ENCODE data around the gene C1QBP. TPM values are rescaled to one million over a fixed set of nuclear protein-coding genes. Genes with fewer than 3 reads are reported as not detected.
A peak's percentile ranks its signal among the peaks of the same experiment; 100 is the strongest.
"Not testable (repeated sequence)": the region's sequence is repeated elsewhere in the genome, so short reads cannot be mapped to it uniquely, and the experiment has no call there.

C1QBP gene
- total RNA-seq, 4 donors from 2014 or later: 84.4 to 111 (median 108) TPM

- Histone ChIP-seq H3K36me3 (peaks cover 0 to 70% of the 10 kb centered on the region in 2 donors), H3K27me3 (no peaks in the 10 kb centered on the region)
- WGBS, 2 donors (ENCODE audit: low coverage in 1 of 2): 100% methylated on average over 3 of the region's 22 CpGs; no CpG with 5 or more reads in 1 of the 2 donors
Observed at GRCh38 chr17:5444209-5444608, 5.3 kb upstream of the C1QBP start.

GRCh38 chr17:5443728-5444127 is 4.8 kb upstream of the C1QBP start:
- Histone ChIP-seq H3K4me3 (no peak overlapping the region), H3K4me1 (peaks cover 0 to 10% (median 0%) of the 10 kb centered on the region in 3 donors), H3K27ac (no peak overlapping the region), H3K27me3 (no peaks in the 10 kb centered on the region), H3K36me3 (peaks cover 0 to 65% of the 10 kb centered on the region in 2 donors), H3K9me3 (no peaks in the 10 kb centered on the region)
- TF ChIP-seq POLR2AphosphoS5 (IDR thresholded peaks at IDR 0.05) (no peak), POLR2A (IDR thresholded peaks at IDR 0.05) (no peak), CTCF (IDR thresholded peaks at IDR 0.05) (no peak), EP300 (IDR thresholded peaks at IDR 0.05) (no peak)
- WGBS, 2 donors (ENCODE audit: low coverage in 1 of 2): 95 to 97% methylated on average over 4 to 6 of the region's 6 CpGs
- ATAC-seq: no peak

More at GRCh38 chr17:5444209-5444608, 5.3 kb upstream of the C1QBP start:
- TF ChIP-seq POLR2A (IDR thresholded peaks at IDR 0.05) (no peak), EP300 (IDR thresholded peaks at IDR 0.05) (no peak), CTCF (IDR thresholded peaks at IDR 0.05) (no peak), POLR2AphosphoS5 (IDR thresholded peaks at IDR 0.05) (no peak)
- H3K9me3 ChIP-seq: no peaks in the 10 kb centered on the region
- no peak for ATAC-seq
- H3K4me3 ChIP-seq: no peak overlapping the region
- H3K27ac ChIP-seq: no peak overlapping the region
- peaks cover 0 to 9% (median 0%) of the 10 kb centered on the region in 3 donors for H3K4me1 ChIP-seq

- Histone ChIP-seq H3K36me3 (peaks cover 0 to 58% of the 10 kb centered on the region in 2 donors), H3K4me1 (peaks cover 0 to 41% (median 7%) of the 10 kb centered on the region in 3 donors), H3K4me3 (peak overlapping the region; percentile 60 to 69), H3K27ac (peak overlapping the region; percentile 54 to 83 (median 80)), H3K9me3 (no peaks in the 10 kb centered on the region), H3K27me3 (no peaks in the 10 kb centered on the region)
- TF ChIP-seq EP300 (IDR thresholded peaks at IDR 0.05) (no peak), POLR2A (IDR thresholded peaks at IDR 0.05) (no peak), CTCF (IDR thresholded peaks at IDR 0.05) (no peak), POLR2AphosphoS5 (IDR thresholded peaks at IDR 0.05) (no peak)
- WGBS, 2 donors (ENCODE audit: low coverage in 1 of 2): 0% methylated on average over 1 of the region's 1 CpG; no CpG with 5 or more reads in 1 of the 2 donors
- no peak for ATAC-seq
Observed at GRCh38 chr17:5439446-5439764, 450 bp upstream of the C1QBP start.

GRCh38 chr17:5437721-5438317 is 1.1 kb downstream of the C1QBP start:
- Histone ChIP-seq H3K36me3 (peaks cover 0 to 58% of the 10 kb centered on the region in 2 donors), H3K27ac (peak overlapping the region in 2 of 4 donors; percentile 82 to 83), H3K9me3 (no peaks in the 10 kb centered on the region), H3K27me3 (no peaks in the 10 kb centered on the region), H3K4me3 (peak overlapping the region; percentile 60 to 69), H3K4me1 (peaks cover 0 to 41% (median 7%) of the 10 kb centered on the region in 3 donors)
- WGBS, 2 donors (ENCODE audit: low coverage in 1 of 2): 55 to 63% methylated on average over 4 to 5 of the region's 5 CpGs
- no peak for ATAC-seq
- TF ChIP-seq POLR2A (IDR thresholded peaks at IDR 0.05) (no peak), EP300 (IDR thresholded peaks at IDR 0.05) (no peak), POLR2AphosphoS5 (IDR thresholded peaks at IDR 0.05) (no peak), CTCF (IDR thresholded peaks at IDR 0.05) (no peak)

GRCh38 chr17:5435781-5436315 is 3.1 kb downstream of the C1QBP start:
- not testable (repeated sequence) for H3K27me3 ChIP-seq, H3K27ac ChIP-seq, ATAC-seq, H3K4me3 ChIP-seq, H3K9me3 ChIP-seq
- Histone ChIP-seq H3K36me3 (peaks cover 0 to 71% of the 10 kb centered on the region in 2 donors), H3K4me1 (peaks cover 0 to 41% (median 7%) of the 10 kb centered on the region in 3 donors)
- 75 to 100% methylated on average over 4 to 7 of the region's 12 CpGs for WGBS, 2 donors (ENCODE audit: low coverage in 1 of 2)

Measured in gastroesophageal sphincter (tissue), 4 donors.